A172 (cell line): ENCODE results near the gene DNAJB8. TPM values are rescaled to one million over a fixed set of nuclear protein-coding genes. Genes with fewer than 3 reads are reported as not detected.

Source experiments
- DNase-seq: peaks from one replicate; pipeline ENCODE4 v3.0.0-alpha.2; 2015; ENCODE audit warnings: low spot score
- total RNA-seq: library from RNA; depleted of rRNA; stranded (reverse); fragments of >200 nt; shearing (Covaris generic); gene quantifications from 2 replicates; pipeline ENCODE4 v1.2.3, GENCODE V29; 2014

Gene DNAJB8
- total RNA-seq, 1 experiment from 2014 or later = not detected

DNA sequence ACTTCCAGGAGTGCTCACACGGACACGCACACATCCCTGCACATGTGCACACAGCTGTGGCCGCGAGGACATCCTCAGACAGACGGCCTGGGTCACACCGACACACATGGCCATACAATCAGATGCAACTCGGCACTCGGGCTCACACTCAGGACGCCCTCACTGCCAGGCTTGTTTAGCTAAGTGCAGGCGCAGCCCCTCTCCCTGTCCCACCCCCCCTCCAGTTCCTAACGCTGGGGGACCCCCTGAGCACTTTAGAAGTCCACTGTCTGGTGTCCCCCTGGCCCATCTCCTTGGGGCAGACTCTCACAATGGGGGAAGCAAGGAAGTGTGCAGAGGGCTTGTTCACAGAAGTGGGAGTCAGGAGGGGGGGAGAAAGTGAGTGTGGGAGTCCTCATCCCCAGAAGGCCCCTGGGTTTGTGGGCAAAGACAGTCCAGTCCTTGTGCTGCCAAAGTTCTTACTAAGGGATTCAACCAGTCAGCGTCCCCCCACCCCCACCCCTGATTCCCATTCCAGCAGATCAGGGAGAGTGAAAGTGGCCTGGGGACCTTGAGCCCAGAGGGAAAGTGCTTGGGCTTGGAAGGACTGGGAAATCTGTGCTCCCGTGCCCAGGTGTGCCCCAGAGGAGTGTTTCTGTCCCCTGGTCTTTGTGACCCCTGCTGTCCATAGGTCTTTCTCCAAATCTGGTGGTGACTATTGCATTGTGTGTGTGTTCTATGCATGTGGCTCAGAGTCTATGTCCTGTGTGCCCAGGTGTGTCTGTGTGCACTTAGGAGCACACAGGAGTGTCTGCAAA lies 27.1 kb upstream of the DNAJB8 start:
- no peak for DNase-seq

DNA sequence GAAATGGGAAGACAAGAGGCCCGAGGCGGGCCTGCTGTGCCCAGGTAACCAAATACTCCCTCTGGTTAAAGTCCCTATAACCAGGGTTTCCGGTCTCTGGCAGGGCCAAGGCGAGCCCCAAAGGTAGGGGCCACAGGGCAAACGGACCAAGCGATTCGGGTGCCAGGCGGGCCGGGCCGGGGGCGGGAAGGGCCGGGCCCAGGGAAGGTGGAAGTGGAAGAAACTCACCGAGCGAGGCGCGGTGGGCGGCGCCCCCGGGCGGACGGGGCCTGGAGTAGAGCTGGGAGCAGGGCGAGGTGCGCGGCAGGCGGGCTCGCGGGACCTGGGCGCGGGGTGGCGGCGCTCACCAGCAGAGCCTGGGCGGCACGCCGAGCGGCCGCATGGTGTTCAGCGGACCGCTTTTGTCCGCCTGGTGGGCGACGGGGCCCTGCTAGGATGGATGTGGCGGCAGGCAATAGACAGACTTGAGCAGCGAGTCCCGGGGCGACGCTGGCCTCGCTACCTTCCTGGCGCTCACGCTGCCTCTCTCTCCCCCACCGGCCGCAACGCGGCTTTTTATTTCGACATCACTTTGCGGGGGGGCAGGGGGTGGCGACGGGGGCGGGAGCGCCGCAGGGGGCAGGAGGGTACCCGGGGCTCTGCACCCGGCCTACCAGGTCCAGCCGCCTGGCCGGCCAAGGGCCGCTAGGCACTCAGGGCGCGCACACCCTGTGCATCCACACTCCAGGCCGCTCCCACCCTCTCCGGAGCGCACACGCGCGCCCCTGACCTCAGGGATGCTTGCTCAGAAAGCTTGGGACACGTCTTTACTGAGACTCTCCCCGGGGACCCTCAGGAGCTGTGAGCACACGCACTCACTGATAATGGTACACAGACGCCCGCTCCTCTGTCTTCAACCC lies 26.2 kb upstream of the DNAJB8 start, which contains the start of gene GATA2:
Gene GATA2, minus strand, starts transcription at position 531 of the 899 bp plus-strand sequence. CDS start 6,170 bp downstream, outside the sequence.
- no peak for DNase-seq

DNA sequence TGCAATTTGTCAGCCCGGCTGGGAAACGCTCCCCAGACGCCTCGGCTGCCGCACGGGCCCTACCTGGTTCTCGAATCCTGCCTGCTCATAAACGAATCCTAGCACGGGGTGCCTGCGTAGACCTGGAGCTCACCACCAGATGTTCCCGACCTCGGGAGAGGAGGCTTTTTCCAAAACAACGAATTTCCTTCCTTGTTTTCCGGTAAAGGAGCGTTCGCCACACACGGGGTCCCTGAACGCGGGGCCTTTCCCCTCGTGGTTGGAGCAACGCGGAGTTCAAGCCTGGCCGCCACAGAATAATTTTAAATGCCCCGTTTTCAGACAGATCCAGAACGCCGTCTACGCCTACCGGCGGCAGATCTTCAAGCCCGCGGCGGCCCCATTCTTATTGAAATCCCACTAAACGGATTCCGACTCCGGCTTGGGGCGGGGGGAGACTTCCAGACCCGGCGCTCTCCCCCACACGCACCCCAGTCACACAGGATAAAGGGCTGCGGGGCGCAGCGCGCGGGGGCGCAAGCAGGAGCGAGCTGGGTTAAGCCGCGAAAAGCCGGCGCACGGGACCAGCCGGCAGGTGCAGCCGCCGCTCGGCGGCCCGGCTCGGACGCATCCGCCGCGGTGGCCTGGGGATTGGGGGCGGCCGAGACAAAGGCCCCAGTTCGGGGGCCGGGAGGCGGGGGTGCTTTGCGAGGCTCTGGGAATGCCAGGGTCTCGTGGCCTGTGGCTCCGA lies 25.4 kb upstream of the DNAJB8 start:
- DNase-seq = no peak

DNA sequence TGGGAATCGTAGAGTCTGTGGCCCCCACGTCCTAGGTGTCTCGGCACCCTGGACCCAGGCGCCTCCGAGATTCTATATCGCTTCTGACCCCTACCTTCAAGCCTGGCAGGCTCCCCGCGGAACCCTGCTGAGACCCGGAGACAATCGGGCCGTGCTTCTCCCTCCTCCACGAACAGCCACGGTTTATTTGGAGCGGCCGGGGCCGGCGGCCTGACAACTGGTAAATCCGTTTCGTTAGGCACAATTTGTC lies 24.9 kb upstream of the DNAJB8 start:
- no peak for DNase-seq

DNA sequence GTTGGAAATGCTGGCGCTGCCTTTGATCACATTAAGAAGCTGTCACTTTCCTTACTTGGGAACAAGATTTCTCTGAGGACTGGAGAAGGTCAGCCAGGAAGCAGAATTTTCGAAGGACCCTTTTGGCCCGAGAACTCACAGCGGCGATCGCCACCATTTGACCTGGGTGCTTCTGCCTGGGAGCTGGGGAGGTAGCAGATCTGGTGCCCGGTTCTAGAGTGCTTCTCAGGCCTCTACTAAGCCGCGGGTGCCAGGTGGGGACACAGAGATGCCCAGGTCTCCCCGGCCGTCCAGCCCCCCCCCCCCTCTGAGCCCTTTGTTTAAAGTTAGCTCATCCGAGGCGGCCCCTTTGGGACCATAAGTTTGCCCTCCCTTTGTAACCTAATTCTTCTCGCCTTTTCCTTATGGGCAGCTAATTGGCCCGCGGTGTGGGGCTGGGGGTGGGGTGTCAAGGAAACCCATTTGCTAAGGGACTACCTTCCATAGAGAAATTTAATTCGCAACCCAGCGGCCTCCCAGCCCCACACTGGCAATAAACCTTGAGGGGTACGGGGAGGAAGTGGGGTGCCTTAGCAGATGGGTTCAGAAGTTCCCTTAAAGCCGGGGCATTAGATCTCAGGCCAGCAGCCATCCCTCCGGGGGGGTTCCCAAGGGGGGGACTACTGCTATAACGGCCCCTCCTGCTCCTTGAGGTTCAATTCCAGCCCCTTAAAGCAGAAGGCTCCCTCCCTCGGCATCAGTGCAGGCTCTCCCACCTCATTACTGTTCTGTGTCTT lies 24.4 kb upstream of the DNAJB8 start:
- DNase-seq = no peak

DNA sequence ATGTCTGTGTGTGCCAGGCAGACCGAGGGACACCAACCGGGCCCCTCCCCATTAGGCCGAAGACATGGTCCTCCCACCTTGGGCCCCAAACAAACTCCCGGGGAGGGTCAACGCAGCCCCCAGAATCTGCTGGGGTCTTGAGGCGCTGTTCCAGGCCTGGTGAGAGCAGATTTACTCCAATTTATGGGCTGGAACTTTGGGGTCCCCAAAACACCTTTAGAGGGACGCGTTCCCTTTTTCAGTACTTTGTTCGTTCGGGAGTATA lies 23.9 kb upstream of the DNAJB8 start:
- no peak for DNase-seq

- no peak for DNase-seq
These were observed 23.4 kb upstream of the DNAJB8 start for GRCh38 chr3:128489927-128490649.

GRCh38 chr3:128489674-128489926 lies 22.9 kb upstream of the DNAJB8 start:
- no peak for DNase-seq

- no peak for DNase-seq
These were observed 22.4 kb upstream of the DNAJB8 start for GRCh38 chr3:128488991-128489673.

DNA sequence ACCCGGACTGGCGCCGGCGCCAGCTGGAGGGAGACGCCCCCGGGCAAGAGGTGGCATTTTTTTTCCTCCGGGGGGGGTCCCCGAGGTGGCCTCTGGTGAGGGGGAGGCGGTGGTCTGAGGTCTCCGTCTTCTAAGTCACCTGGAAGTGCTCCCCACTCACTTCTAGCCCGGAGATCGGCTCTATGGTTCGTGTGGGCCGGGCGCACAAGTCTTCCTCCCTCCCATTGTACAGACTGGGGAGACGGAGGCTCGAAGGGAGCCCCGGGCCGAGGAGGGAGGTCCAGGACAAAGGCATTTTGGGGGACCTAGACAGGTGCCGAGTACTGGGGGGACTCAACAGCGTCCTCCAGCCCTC lies 21.9 kb upstream of the DNAJB8 start:
- DNase-seq = no peak

GRCh38 chr3:128487813-128488635 lies 21.3 kb upstream of the DNAJB8 start:
- DNase-seq = peak; percentile 75

- no peak for DNase-seq
These were observed 20.8 kb upstream of the DNAJB8 start for GRCh38 chr3:128487538-128487812.

GRCh38 chr3:128486681-128487537 lies 20.2 kb upstream of the DNAJB8 start:
- DNase-seq = no peak

- no peak for DNase-seq
These were observed 19.5 kb upstream of the DNAJB8 start for GRCh38 chr3:128486205-128486628.

- DNase-seq = no peak
These were observed 18.9 kb upstream of the DNAJB8 start for GRCh38 chr3:128485282-128486204.

DNA sequence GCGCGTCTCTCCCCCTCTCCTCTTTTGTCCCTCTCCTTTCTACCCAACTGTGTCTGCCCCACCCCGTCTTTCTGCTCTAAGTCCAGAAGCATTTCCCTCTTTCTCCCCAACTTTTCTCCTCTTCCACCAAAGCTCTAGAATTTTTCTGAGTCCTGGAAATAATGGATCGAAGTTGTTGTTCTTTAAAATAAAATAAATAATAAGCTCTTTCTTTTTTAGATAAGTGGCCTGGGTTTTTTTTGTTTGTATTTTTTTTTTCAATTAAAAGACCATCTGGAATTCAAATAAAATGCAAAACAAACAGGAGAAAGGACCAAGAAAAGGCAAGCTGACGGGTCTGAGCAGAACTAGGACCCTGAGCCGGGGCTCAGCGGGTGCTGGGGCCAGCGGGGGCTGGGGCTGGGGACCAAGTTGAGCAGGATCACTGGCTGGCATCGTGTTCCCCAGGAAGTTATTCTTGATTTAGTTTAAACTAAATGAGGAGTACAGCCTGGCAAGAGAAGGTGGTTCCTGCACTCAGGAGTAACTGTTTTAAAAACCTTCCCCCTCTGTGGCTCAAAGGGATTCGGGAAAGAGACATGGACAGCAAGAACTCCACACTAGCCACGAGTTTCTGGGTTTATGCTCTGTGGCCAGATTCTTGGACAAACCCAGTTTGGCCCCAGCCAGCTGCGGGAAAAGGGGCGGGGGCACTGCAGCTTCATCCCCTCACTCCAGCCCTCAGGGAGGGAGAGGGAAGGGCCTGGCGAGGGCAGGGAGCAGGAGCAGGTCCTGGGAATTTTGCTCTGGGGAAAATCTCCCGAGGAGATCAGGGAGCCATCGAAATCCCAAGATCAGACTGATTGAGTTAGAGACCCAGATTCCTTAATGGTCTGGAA lies 18.0 kb upstream of the DNAJB8 start:
- DNase-seq = no peak
